Activated CD8-positive, alpha-beta memory T cell treated with anti-CD3 and anti-CD28 coated beads, Interleukin-2, amount 10 ng/mL, durations not matched to agents 7 days and 5 days (primary cell): ENCODE data around the gene NEFH. TPM values are rescaled to one million over a fixed set of nuclear protein-coding genes. Genes with fewer than 3 reads are reported as not detected.
A peak's percentile ranks its signal among the peaks of the same experiment; 100 is the strongest.

Experiments used
- ATAC-seq: fragments of 150-1000 bp; cut with Tn5 transposase; one replicate; pipeline ENCODE4 v1.10.0; 2021; ENCODE audit warnings: moderate library complexity
- CTCF ChIA-PET: fragments of 350-600 bp; sonication (Branson Sonifier 250); formaldehyde crosslinking; loops from one replicate; lab custom pipeline; 2021; ENCODE audit warnings: antibody characterized with exemption; lab: Charles Lee
- DNase-seq: peaks from one replicate; pipeline ENCODE4 v3.0.0-alpha.2; 2020
- H3K27ac Mint-ChIP-seq: one replicate; pipeline ENCODE4 v1.8.0; 2021; ENCODE audit warnings: mild to moderate bottlenecking, mixed read lengths
- H3K27me3 Mint-ChIP-seq: one replicate; pipeline ENCODE4 v1.8.0; 2021; ENCODE audit warnings: mixed read lengths
- H3K36me3 Mint-ChIP-seq: one replicate; pipeline ENCODE4 v1.8.0; 2021; ENCODE audit warnings: mild to moderate bottlenecking, mixed read lengths
- H3K4me1 Mint-ChIP-seq: one replicate; pipeline ENCODE4 v1.8.0; 2021; ENCODE audit warnings: mixed read lengths
- H3K4me3 Mint-ChIP-seq: one replicate; pipeline ENCODE4 v1.8.0; 2021; ENCODE audit warnings: mild to moderate bottlenecking, moderate library complexity, mixed read lengths
- H3K9me3 Mint-ChIP-seq: one replicate; pipeline ENCODE4 v1.8.0; 2022; ENCODE audit warnings: low read depth, mixed read lengths
- total RNA-seq, 2 experiments: library from RNA; stranded (reverse); gene quantifications; one replicate each; pipeline ENCODE4 v1.2.3, GENCODE V29; 2021

The NEFH gene
- total RNA-seq, 2 experiments from 2014 or later: 6.0 to 9.0 TPM

DNA sequence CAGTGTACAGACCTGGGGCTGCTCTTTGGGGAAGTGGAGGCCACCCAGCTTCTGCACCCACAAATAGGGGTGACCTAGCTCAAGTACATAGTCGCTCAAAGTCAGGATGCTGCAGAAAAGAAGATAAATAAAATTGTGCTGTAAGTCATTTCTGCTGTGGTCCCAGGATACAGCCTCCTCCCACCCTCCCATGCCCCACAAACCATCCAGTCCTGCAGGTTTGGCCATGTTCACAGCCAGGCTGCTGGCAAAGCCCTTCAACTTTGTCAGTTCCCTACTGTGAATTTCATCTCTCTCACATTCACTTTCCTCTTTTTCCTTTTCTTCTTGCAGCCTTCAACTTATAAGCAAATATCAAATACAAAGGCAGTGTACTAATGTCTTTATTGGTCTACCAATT lies 40.0 kb downstream of the NEFH start:
- no peaks in the 10 kb centered on the region for H3K9me3 Mint-ChIP-seq
- no peaks in the 10 kb centered on the region for H3K4me1 Mint-ChIP-seq
- no peak for DNase-seq
- no peak for ATAC-seq
- peaks cover 46% of the 10 kb centered on the region for H3K36me3 Mint-ChIP-seq
- CTCF ChIA-PET: interaction anchor here (1.2 kb wide), 1 partner anchor 10 kb away, joined by 3 read pairs; no protein-coding TSS in a partner anchor
- H3K27ac Mint-ChIP-seq: no peak overlapping the region
- H3K27me3 Mint-ChIP-seq: no peaks in the 10 kb centered on the region
- H3K4me3 Mint-ChIP-seq: no peak overlapping the region

DNA sequence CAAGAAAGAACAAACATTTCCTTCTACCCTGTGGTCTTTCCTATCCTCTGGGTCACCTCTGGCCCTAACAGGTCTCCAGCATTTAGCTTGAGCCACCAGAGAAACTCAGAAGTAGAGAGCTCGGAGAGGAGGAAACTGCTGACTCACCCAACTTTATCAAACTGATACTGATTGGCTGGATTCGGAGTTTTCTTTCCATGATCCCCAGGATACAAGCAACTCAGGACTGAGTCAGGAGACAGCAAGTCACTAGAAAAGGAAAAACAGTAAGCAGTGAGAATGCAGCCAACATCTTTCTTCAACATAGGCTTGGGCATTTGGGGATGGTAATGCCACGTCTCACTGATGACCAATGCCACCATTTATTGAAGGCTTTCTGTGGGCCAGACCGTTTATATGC lies 40.8 kb downstream of the NEFH start:
- no peaks in the 10 kb centered on the region for H3K9me3 Mint-ChIP-seq
- no peak overlapping the region for H3K27ac Mint-ChIP-seq
- no peak overlapping the region for H3K4me3 Mint-ChIP-seq
- CTCF ChIA-PET: no interaction called here
- no peaks in the 10 kb centered on the region for H3K27me3 Mint-ChIP-seq
- H3K4me1 Mint-ChIP-seq: no peaks in the 10 kb centered on the region
- peaks cover 47% of the 10 kb centered on the region for H3K36me3 Mint-ChIP-seq
- DNase-seq (no peak), ATAC-seq (no peak)

GRCh38 chr22:29521526-29521925 lies 41.5 kb downstream of the NEFH start:
- H3K4me1 Mint-ChIP-seq: no peaks in the 10 kb centered on the region
- no peaks in the 10 kb centered on the region for H3K9me3 Mint-ChIP-seq
- CTCF ChIA-PET: no interaction called here
- H3K4me3 Mint-ChIP-seq: no peak overlapping the region
- H3K36me3 Mint-ChIP-seq: peaks cover 45% of the 10 kb centered on the region
- ATAC-seq (no peak), DNase-seq (no peak)
- H3K27me3 Mint-ChIP-seq: no peaks in the 10 kb centered on the region
- no peak overlapping the region for H3K27ac Mint-ChIP-seq

DNA sequence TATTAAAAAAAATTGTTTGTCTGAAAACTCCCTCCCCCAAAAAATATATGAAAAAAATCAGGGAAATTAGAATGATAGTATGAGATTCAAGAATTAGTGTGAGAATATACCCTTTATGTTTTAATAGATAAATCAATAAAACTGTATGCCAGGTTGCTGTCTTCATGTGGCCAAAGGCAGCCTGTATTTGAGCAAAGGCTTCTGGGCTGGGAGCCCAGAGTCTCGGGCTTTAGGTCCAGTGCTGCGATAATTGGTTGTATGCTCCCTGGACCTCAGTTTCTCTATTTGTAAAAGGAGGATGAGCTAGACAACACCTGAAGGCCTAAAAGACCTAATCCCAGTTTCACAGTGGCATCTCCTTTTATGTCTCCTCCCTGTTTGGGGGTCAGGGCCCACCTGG lies 43.7 kb downstream of the NEFH start:
- Mint-ChIP-seq H3K4me3 (no peak overlapping the region), H3K36me3 (peaks cover 51% of the 10 kb centered on the region), H3K27me3 (no peaks in the 10 kb centered on the region), H3K27ac (no peak overlapping the region), H3K4me1 (no peaks in the 10 kb centered on the region), H3K9me3 (no peaks in the 10 kb centered on the region)
- ATAC-seq: no peak
- no peak for DNase-seq
- CTCF ChIA-PET: interaction anchor here (1.2 to 1.5 kb wide), 3 partner anchors 42 to 129 kb away, joined by 4 to 6 read pairs (median 6); no protein-coding TSS in a partner anchor

DNA sequence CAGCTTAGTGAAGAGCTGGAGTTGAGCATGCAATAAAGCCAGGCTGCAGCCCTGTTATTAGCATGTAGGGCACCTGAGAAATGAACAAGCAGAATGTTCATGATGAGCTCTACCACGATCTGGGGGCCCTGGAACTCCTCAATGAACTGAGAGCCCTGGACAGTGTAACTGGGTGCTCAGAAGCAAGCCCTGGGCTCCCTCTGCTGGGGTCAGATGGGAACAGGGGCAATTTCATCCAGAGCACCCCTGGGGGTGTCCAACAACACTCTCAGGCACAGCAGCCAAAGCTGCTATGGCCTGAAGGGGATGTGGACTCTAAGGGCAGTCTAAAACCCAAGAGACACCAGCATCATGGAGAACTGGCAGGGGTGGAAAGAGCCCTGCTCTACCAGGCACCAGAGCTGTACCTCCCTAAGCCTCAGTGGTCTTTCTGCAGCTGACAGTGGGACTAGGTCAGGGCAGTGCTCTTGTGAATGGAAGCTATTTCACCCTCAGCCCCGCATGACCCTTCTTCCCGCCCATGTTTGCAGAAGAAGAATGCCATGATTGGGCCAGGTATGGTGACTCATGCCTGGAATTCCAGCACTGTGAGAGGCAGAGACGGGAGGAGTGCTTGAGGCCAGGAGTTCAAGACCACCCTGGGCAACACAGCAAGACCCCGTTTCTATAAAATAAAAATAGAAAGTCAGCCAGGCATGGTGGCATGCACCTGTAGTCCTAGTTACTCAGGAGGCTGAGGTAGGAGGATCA lies 44.6 kb downstream of the NEFH start:
- Mint-ChIP-seq H3K4me1 (no peaks in the 10 kb centered on the region), H3K27ac (no peak overlapping the region), H3K9me3 (no peaks in the 10 kb centered on the region), H3K27me3 (no peaks in the 10 kb centered on the region), H3K4me3 (no peak overlapping the region), H3K36me3 (peaks cover 49% of the 10 kb centered on the region)
- CTCF ChIA-PET: interaction anchor here (1.2 to 1.5 kb wide), 4 partner anchors 43 to 130 kb away, joined by 3 to 6 read pairs (median 5); no protein-coding TSS in a partner anchor
- DNase-seq: peak; percentile 53
- peak; percentile 67 for ATAC-seq

- no peak overlapping the region for H3K27ac Mint-ChIP-seq
- CTCF ChIA-PET: no interaction called here
- H3K36me3 Mint-ChIP-seq: peaks cover 45% of the 10 kb centered on the region
- no peaks in the 10 kb centered on the region for H3K4me1 Mint-ChIP-seq
- no peak for DNase-seq
- ATAC-seq: no peak
- no peak overlapping the region for H3K4me3 Mint-ChIP-seq
- no peaks in the 10 kb centered on the region for H3K9me3 Mint-ChIP-seq
- H3K27me3 Mint-ChIP-seq: no peaks in the 10 kb centered on the region
Measured at GRCh38 chr22:29528144-29528543, 48.1 kb downstream of the NEFH start.

- CTCF ChIA-PET: no interaction called here
- DNase-seq (no peak), ATAC-seq (no peak)
- H3K9me3 Mint-ChIP-seq: no peaks in the 10 kb centered on the region
- H3K4me1 Mint-ChIP-seq: no peaks in the 10 kb centered on the region
- H3K27me3 Mint-ChIP-seq: no peaks in the 10 kb centered on the region
- H3K4me3 Mint-ChIP-seq: no peak overlapping the region
- no peak overlapping the region for H3K27ac Mint-ChIP-seq
- H3K36me3 Mint-ChIP-seq: peaks cover 49% of the 10 kb centered on the region
Measured at GRCh38 chr22:29530716-29531115, 50.7 kb downstream of the NEFH start.

DNA sequence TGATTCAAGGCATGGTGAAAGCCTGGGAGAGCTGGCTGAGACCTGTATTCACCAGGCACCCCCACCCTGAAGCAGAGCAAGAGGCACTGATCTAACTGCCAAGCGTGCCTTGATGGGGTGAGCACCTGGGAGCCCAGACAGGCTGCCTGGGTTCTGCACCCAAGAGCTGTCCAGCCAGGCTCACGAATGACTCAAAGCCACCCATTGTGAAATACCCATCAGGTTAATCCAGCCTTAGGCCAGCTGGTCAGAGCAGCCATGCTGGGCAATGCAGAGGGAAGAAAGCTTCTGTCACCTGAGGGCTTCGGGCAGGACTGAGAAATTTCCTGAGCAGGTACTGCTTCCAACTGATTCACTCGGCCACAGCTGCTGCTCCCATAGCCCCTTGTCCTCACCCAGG lies 51.4 kb downstream of the NEFH start:
- Mint-ChIP-seq H3K9me3 (no peaks in the 10 kb centered on the region), H3K4me1 (no peaks in the 10 kb centered on the region), H3K27ac (no peak overlapping the region), H3K27me3 (no peaks in the 10 kb centered on the region), H3K4me3 (no peak overlapping the region), H3K36me3 (peaks cover 50% of the 10 kb centered on the region)
- DNase-seq (no peak), ATAC-seq (no peak)
- CTCF ChIA-PET: no interaction called here

GRCh38 chr22:29536411-29536810 lies 56.4 kb downstream of the NEFH start:
- Mint-ChIP-seq H3K27ac (no peak overlapping the region), H3K27me3 (no peaks in the 10 kb centered on the region), H3K4me3 (no peak overlapping the region), H3K4me1 (peaks cover 2% of the 10 kb centered on the region), H3K36me3 (peaks cover 53% of the 10 kb centered on the region), H3K9me3 (no peaks in the 10 kb centered on the region)
- CTCF ChIA-PET: no interaction called here
- ATAC-seq: no peak
- DNase-seq: no peak

DNA sequence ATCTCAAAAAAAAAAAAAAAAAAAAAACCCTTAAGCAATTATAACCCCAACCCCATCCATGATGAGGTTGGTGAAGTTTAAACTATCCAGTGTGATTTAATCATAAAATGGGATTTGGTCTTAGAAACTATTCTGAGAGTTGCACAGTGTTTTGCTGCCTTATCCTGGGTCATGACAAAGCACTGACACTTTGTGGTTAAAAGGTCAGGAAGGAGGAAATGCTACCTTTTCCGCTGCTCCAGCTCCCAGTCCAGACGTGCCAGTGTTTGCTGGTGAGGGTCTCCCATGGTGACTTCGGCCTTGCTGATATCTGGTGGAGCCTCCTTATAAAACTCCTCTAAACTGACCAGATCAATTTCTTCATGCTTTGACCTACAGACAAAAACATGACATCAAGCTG lies 59.1 kb downstream of the NEFH start:
- CTCF ChIA-PET: no interaction called here
- DNase-seq (no peak), ATAC-seq (no peak)
- H3K4me1 Mint-ChIP-seq: peaks cover 7% of the 10 kb centered on the region
- no peaks in the 10 kb centered on the region for H3K27me3 Mint-ChIP-seq
- peaks cover 50% of the 10 kb centered on the region for H3K36me3 Mint-ChIP-seq
- no peak overlapping the region for H3K4me3 Mint-ChIP-seq
- no peak overlapping the region for H3K27ac Mint-ChIP-seq
- no peaks in the 10 kb centered on the region for H3K9me3 Mint-ChIP-seq

Other genes with a start within 250 kb of the NEFH start
- gene RHBDD3, start 212.2 kb upstream of the NEFH start, total RNA-seq: 10 to 100 TPM; 40.5 to 44.7 TPM
- 100 to 1,000 TPM; 336 to 408 TPM for gene EWSR1, start 211.9 kb upstream of the NEFH start, total RNA-seq
- 10 to 100 TPM; 12.0 to 16.9 TPM for gene GAS2L1, start 173.6 kb upstream of the NEFH start, total RNA-seq
- gene RASL10A, start 164.5 kb upstream of the NEFH start, total RNA-seq: under 1 TPM; 0.63 to 0.70 TPM
- 10 to 100 TPM; 82.9 to 90.8 TPM for gene AP1B1, start 91.6 kb upstream of the NEFH start, total RNA-seq
- gene RFPL1, start 41.6 kb upstream of the NEFH start, total RNA-seq: not detected
- gene THOC5, start 73.5 kb downstream of the NEFH start, total RNA-seq: 10 to 100 TPM; 57.5 to 62.9 TPM
- 10 to 100 TPM; 43.4 to 44.8 TPM for gene NIPSNAP1, start 100.9 kb downstream of the NEFH start, total RNA-seq
- 10 to 100 TPM; 46.6 to 61.2 TPM for gene NF2, start 123.4 kb downstream of the NEFH start, total RNA-seq
- not detected for gene CABP7, start 239.8 kb downstream of the NEFH start, total RNA-seq